ENCODE data around the gene IRAK3.

The IRAK3 gene

DNA sequence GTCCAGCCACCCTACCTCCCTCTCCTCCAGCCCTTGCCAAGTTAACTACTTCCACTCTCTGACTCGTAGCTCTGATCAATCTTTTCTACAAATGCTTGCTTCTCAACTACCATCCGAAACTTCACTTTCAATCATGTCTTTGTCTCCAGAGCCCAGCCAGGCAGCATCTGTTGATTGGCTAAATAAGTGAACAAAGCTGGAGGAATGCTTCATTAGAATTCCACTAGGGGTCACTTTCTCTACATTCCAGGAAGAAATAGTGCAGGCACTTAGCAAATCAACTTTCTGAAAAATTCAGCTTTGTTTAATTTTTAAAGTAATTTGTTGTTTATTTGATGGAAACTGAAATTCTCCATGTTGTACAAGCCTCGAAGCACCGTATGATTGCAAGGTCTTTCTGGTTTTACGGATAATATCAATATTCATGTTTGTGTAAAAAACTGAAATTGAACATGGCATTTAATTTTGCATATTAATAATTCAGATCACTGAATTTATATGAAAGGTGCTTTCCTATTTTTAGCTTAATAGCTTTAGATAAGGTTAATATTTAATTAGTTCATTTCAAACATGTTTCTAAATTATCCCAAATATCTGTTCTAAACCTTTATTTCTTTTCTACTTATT, 80.9 kb downstream of the IRAK3 start:
- H3K36me3 Mint-ChIP-seq (ENCODE audit: low read depth) = no peaks in the 10 kb centered on the region
- H3K27me3 Mint-ChIP-seq (ENCODE audit: low read depth) = no peaks in the 10 kb centered on the region
- TF ChIP-seq, protein P1, sequence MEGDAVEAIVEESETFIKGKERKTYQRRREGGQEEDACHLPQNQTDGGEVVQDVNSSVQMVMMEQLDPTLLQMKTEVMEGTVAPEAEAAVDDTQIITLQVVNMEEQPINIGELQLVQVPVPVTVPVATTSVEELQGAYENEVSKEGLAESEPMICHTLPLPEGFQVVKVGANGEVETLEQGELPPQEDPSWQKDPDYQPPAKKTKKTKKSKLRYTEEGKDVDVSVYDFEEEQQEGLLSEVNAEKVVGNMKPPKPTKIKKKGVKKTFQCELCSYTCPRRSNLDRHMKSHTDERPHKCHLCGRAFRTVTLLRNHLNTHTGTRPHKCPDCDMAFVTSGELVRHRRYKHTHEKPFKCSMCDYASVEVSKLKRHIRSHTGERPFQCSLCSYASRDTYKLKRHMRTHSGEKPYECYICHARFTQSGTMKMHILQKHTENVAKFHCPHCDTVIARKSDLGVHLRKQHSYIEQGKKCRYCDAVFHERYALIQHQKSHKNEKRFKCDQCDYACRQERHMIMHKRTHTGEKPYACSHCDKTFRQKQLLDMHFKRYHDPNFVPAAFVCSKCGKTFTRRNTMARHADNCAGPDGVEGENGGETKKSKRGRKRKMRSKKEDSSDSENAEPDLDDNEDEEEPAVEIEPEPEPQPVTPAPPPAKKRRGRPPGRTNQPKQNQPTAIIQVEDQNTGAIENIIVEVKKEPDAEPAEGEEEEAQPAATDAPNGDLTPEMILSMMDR (IDR thresholded peaks at IDR 0.05; ENCODE audit: unreplicated experiment in 3 of 3) = peak; percentile 54 to 70 (median 62)
- H3K27ac Mint-ChIP-seq = no peak overlapping the region
- no peak overlapping the region for H3K4me3 Mint-ChIP-seq
- H3K4me1 Mint-ChIP-seq = peaks cover 3% of the 10 kb centered on the region
- no peaks in the 10 kb centered on the region for H3K9me3 Mint-ChIP-seq

DNA sequence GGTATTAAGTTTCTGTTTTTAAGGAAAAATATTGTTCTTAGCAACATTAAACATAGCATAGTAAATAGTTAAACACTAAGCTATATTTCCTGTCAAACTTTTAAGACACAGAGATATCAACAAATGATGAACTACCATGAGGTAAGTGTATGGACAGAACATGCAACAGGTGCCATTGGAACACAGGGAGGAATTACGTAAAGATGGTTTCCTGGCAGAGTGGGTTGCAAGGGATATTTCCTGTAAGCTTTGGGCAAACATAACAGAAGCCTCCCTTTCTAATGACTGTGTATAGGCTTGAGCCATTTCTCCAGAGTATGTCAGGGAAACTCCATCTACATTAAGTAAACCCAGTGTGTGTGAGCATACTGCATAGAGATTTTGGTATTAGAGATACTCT, 81.6 kb downstream of the IRAK3 start:
- Mint-ChIP-seq H3K27me3 (ENCODE audit: low read depth) (no peaks in the 10 kb centered on the region), H3K27ac (no peak overlapping the region), H3K4me1 (peaks cover 3% of the 10 kb centered on the region), H3K4me3 (no peak overlapping the region), H3K9me3 (no peaks in the 10 kb centered on the region), H3K36me3 (ENCODE audit: low read depth) (no peaks in the 10 kb centered on the region)
- TF ChIP-seq, protein P1 (IDR thresholded peaks at IDR 0.05; ENCODE audit: unreplicated experiment in 3 of 3) = no peak

- no peak overlapping the region for H3K27ac Mint-ChIP-seq
- TF ChIP-seq, protein P1 (IDR thresholded peaks at IDR 0.05; ENCODE audit: unreplicated experiment in 3 of 3) = no peak
- peaks cover 4% of the 10 kb centered on the region for H3K27me3 Mint-ChIP-seq (ENCODE audit: low read depth)
- H3K36me3 Mint-ChIP-seq (ENCODE audit: low read depth) = no peaks in the 10 kb centered on the region
- no peaks in the 10 kb centered on the region for H3K9me3 Mint-ChIP-seq
- H3K4me1 Mint-ChIP-seq = peaks cover 3% of the 10 kb centered on the region
- H3K4me3 Mint-ChIP-seq = no peak overlapping the region
These were observed 83.6 kb downstream of the IRAK3 start for GRCh38 chr12:66272650-66273049.

DNA sequence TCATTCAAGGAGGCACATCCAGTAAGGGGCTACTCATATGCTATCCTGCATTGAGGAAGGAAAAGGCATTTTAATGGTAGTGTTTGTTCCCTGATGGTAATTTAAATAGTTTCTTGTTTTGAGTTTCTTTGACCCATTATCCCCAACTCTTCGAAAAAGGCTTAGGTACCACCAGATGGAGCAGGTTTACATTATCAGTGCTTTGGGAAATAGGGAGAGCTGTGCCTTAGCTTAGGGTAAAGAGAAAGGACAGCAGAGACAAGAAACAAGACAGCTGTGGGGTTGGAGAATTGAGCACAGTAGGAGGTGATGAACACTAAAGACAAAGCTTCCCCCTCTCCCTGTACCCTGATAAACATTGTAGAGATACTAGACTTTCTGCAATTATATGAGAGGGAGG, 84.1 kb downstream of the IRAK3 start:
- Mint-ChIP-seq H3K27me3 (ENCODE audit: low read depth) (peaks cover 4% of the 10 kb centered on the region), H3K27ac (no peak overlapping the region), H3K4me1 (peaks cover 3% of the 10 kb centered on the region), H3K9me3 (no peaks in the 10 kb centered on the region), H3K4me3 (no peak overlapping the region), H3K36me3 (ENCODE audit: low read depth) (no peaks in the 10 kb centered on the region)
- TF ChIP-seq, protein P1 (IDR thresholded peaks at IDR 0.05; ENCODE audit: unreplicated experiment in 3 of 3) = no peak

DNA sequence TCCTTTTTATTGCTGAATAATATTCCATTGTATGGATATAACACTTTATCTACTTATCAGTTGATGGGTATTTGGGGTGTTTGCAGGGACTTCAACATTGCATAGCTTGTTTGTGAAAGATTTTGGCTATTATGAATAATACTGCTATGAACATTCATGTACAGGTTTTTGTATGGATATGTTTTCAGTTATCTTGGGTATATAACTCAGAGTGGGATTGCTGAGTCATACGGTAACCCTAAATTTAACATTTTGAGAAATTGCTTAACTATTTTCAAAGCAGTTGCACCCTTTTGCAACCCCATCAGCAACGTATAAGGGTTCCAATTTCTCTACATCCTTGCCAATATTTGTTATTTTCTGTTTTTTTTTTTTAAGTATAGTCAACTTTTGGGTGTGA, 86.0 kb downstream of the IRAK3 start:
- Mint-ChIP-seq H3K27ac (no peak overlapping the region), H3K4me3 (no peak overlapping the region), H3K27me3 (ENCODE audit: low read depth) (peaks cover 4% of the 10 kb centered on the region), H3K36me3 (ENCODE audit: low read depth) (no peaks in the 10 kb centered on the region), H3K9me3 (no peaks in the 10 kb centered on the region), H3K4me1 (peaks cover 3% of the 10 kb centered on the region)
- TF ChIP-seq, protein P1 (IDR thresholded peaks at IDR 0.05; ENCODE audit: unreplicated experiment in 3 of 3) = no peak

GRCh38 chr12:66279123-66279712, 90.2 kb downstream of the IRAK3 start:
- no peaks in the 10 kb centered on the region for H3K4me1 Mint-ChIP-seq
- H3K27ac Mint-ChIP-seq = no peak overlapping the region
- H3K9me3 Mint-ChIP-seq = peaks cover 5% of the 10 kb centered on the region
- no peaks in the 10 kb centered on the region for H3K36me3 Mint-ChIP-seq (ENCODE audit: low read depth)
- H3K4me3 Mint-ChIP-seq = no peak overlapping the region
- peaks cover 4% of the 10 kb centered on the region for H3K27me3 Mint-ChIP-seq (ENCODE audit: low read depth)
- TF ChIP-seq, protein P1 (IDR thresholded peaks at IDR 0.05; ENCODE audit: unreplicated experiment in 3 of 3) = peak; percentile 49 to 54 (median 51)
